Effector memory CD4-positive, alpha-beta T cell (primary cell): ENCODE measurements around the gene PTX4.

Experiments
- DNase-seq, 3 donors: peaks; one replicate each; pipeline ENCODE4 v3.0.0-alpha.2; 2020
- H3K27ac ChIP-seq: 2 replicates; pipeline ENCODE4 v1.7.0; 2013; ENCODE audit warnings: mild to moderate bottlenecking, low read length, moderate library complexity; ENCODE audit not compliant: insufficient read depth, poor library complexity, severe bottlenecking
- H3K27me3 ChIP-seq: replicated peaks from 2 replicates; pipeline ENCODE4 v1.7.0; 2013; ENCODE audit warnings: mild to moderate bottlenecking, low read length; ENCODE audit not compliant: insufficient read depth, control insufficient read depth, poor library complexity, severe bottlenecking
- H3K36me3 ChIP-seq: 2 replicates; pipeline ENCODE4 v1.7.0; 2013; ENCODE audit warnings: mild to moderate bottlenecking, low read length, moderate library complexity; ENCODE audit not compliant: control insufficient read depth, insufficient read depth
- H3K4me1 ChIP-seq: 2 replicates; pipeline ENCODE4 v1.7.0; 2013; ENCODE audit warnings: low read length, mild to moderate bottlenecking; ENCODE audit not compliant: control insufficient read depth, insufficient read depth, poor library complexity, severe bottlenecking
- H3K4me3 ChIP-seq: 2 replicates; pipeline ENCODE4 v1.7.0; 2013; ENCODE audit warnings: low read length, low read depth, mild to moderate bottlenecking; ENCODE audit not compliant: insufficient read depth, poor library complexity, severe bottlenecking
- H3K9me3 ChIP-seq: 2 replicates; pipeline ENCODE4 v1.7.0; 2013; ENCODE audit warnings: mild to moderate bottlenecking, low read length, moderate library complexity; ENCODE audit not compliant: control insufficient read depth

Gene PTX4

GRCh38 chr16:1509307-1510221, 20.8 kb upstream of the PTX4 start:
- Histone ChIP-seq H3K9me3 (no peaks in the 10 kb centered on the region), H3K4me1 (no peaks in the 10 kb centered on the region), H3K36me3 (peaks cover 4% of the 10 kb centered on the region), H3K4me3 (no peak overlapping the region), H3K27ac (no peak overlapping the region), H3K27me3 (no peaks in the 10 kb centered on the region)
- DNase-seq, result no peak

GRCh38 chr16:1508494-1509187, 19.9 kb upstream of the PTX4 start:
- DNase-seq, result no peak
- H3K4me3 ChIP-seq, result no peak overlapping the region
- H3K27me3 ChIP-seq, result no peaks in the 10 kb centered on the region
- no peaks in the 10 kb centered on the region for H3K9me3 ChIP-seq
- peaks cover 4% of the 10 kb centered on the region for H3K36me3 ChIP-seq
- H3K4me1 ChIP-seq, result no peaks in the 10 kb centered on the region
- no peak overlapping the region for H3K27ac ChIP-seq

DNA sequence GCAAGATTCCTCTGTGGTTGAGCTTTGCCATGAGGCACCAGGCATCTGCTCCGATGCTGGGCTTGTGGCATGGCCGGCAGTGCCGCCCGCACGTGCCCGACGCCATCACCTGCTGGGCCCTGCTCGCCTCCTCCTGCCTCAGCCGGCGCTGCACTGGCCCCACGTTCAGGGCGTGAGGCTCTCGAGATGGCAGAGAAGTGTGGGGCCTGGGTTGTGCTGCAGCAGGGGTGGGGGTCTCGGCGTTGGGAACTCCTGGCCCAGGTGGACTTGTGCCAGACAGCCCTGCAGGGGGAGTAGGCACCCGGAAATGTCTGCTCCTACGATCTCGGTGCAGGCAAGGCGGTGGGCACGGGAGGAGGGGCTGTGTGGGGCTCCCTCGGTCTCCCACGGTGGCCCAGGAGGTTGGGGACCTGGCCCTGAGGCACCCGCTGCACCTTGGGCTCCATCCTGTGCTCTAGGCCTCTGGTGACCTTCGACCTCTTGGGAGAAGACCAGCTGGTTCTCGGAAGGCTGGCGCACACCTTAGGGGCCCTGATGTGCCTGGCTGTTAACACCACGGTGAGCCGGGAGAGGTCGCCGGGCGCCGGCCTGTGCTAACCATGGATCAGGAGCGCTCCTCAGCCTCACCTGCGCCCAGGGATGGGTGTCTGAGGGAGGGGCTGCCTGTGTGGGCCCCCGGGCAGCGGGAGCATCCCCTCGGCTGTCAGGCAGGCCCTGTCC, 17.9 kb upstream of the PTX4 start:
- no peaks in the 10 kb centered on the region for H3K4me1 ChIP-seq
- H3K36me3 ChIP-seq, result peaks cover 20% of the 10 kb centered on the region
- H3K9me3 ChIP-seq, result no peaks in the 10 kb centered on the region
- DNase-seq, result no peak
- H3K27ac ChIP-seq, result no peak overlapping the region
- no peak overlapping the region for H3K4me3 ChIP-seq
- no peaks in the 10 kb centered on the region for H3K27me3 ChIP-seq

- H3K27ac ChIP-seq, result no peak overlapping the region
- no peaks in the 10 kb centered on the region for H3K4me1 ChIP-seq
- no peaks in the 10 kb centered on the region for H3K27me3 ChIP-seq
- H3K4me3 ChIP-seq, result no peak overlapping the region
- H3K36me3 ChIP-seq, result peaks cover 28% of the 10 kb centered on the region
- no peaks in the 10 kb centered on the region for H3K9me3 ChIP-seq
- no peak for DNase-seq
Measured at GRCh38 chr16:1505912-1506311, 17.2 kb upstream of the PTX4 start.

DNA sequence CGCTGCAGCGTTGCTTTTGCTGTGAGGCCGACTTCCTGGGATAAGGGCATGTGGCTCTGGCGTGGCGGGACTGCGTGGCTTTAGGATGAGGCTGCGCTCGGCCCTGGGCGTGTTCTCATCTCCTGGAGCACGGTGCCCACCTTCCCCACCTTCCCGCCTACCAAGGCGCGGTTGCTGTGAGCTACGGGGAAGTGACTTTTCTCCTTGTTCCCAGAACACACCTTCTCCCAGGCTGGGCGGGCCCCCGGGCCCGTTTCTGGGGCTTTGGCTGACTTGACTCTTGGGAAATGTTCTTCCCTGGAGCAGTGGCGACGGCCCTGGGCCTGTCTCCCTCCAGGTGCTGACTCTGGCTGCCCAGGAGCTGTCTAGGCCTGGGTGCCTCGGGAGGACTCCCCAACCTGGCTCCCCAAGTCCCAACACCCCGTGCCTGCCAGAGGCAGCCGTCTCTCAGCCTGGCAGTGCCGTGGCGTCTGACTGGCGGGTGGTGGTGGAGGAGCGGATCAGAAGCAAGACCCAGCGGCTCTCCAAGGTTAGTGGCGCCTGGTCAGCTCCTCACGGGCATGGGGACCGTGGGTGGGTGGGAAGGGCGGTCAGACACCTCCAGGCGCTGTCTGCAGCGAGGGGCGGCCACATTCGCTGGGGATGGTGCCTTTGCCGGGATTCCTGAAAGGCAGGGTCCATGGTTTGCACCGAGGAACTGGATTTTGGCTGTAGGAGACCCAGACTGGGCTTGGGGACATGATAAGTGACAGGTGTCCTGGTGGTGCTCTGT, 16.5 kb upstream of the PTX4 start:
- peaks cover 34% of the 10 kb centered on the region for H3K36me3 ChIP-seq
- H3K27me3 ChIP-seq, result no peaks in the 10 kb centered on the region

DNA sequence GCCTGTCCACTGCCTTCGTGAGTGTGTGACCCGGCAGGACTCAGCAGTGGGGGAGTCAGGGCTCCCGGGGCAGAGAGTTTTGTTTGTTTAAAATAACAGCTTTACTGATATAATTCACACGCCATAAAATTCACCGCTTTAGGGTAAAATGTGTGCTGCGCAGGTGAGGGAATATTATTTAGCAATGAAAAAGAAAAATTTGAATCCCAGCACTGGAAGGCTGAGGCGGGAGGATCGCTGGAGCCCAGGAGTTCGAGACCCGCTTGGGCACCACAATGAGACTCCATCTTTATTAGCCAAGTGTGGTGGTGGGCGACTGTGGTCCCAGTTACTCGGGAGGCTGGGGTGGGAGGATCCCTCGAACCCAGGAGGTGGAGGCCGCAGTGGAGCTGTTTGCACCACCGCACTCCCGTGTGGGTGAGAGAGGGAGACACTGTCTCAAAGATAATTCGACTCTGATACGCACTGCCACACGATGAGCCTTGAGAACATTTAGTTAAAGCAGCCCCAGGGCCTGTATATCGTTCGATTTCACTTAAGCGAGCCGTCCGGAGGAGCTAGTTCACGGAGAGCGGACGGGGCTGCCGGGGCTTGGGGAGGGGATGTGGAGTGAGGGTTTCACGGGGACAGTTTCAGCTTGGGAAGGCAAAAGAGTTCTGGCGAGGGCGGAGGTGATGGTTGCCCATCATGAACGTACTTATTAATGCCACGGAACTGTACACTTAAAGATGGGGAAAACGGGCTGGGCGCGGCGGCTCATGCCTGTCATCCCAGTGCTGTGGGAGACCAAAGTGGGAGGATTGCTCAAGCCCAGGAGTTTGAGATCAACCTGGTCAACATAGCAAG, 14.6 kb upstream of the PTX4 start:
- Histone ChIP-seq H3K27ac (no peak overlapping the region), H3K36me3 (peaks cover 41% of the 10 kb centered on the region), H3K4me3 (no peak overlapping the region), H3K4me1 (no peaks in the 10 kb centered on the region), H3K9me3 (no peaks in the 10 kb centered on the region), H3K27me3 (no peaks in the 10 kb centered on the region)
- no peak for DNase-seq

More for the DNA sequence above, 16.5 kb upstream of the PTX4 start:
- Histone ChIP-seq H3K27ac (no peak overlapping the region), H3K9me3 (no peaks in the 10 kb centered on the region), H3K4me3 (no peak overlapping the region), H3K4me1 (no peaks in the 10 kb centered on the region)
- no peak for DNase-seq

GRCh38 chr16:1502092-1503004, 13.6 kb upstream of the PTX4 start:
- Histone ChIP-seq H3K27me3 (no peaks in the 10 kb centered on the region), H3K27ac (no peak overlapping the region), H3K9me3 (no peaks in the 10 kb centered on the region), H3K4me3 (no peak overlapping the region), H3K36me3 (peaks cover 46% of the 10 kb centered on the region), H3K4me1 (no peaks in the 10 kb centered on the region)
- no peak for DNase-seq

GRCh38 chr16:1501630-1502029, 12.9 kb upstream of the PTX4 start:
- H3K4me1 ChIP-seq, result no peaks in the 10 kb centered on the region
- DNase-seq, result no peak
- no peak overlapping the region for H3K4me3 ChIP-seq
- H3K27ac ChIP-seq, result no peak overlapping the region
- H3K27me3 ChIP-seq, result no peaks in the 10 kb centered on the region
- H3K9me3 ChIP-seq, result no peaks in the 10 kb centered on the region
- peaks cover 53% of the 10 kb centered on the region for H3K36me3 ChIP-seq
